Fibroblast of pulmonary artery (primary cell): ENCODE measurements around the gene CLDND2.

Experiments
- DNase-seq: peaks from one replicate; pipeline ENCODE4 v3.0.0-alpha.2; 2010; ENCODE audit warnings: low read depth
- H3K4me3 ChIP-seq: replicated peaks from 2 replicates; pipeline ENCODE4 v1.5.1; 2011; ENCODE audit warnings: low read depth, mild to moderate bottlenecking, control low read depth, low read length, moderate library complexity
- TF ChIP-seq, protein P1 (sequence below): IDR thresholded peaks from 2 replicates; pipeline ENCODE4 v1.5.1; 2011; ENCODE audit warnings: mild to moderate bottlenecking, control low read depth, low read length, inconsistent platforms; ENCODE audit errors: missing control alignments

CLDND2 gene

GRCh38 chr19:51327066-51328001 lies 41.5 kb downstream of the CLDND2 start:
- peak overlapping the region; percentile 25 for H3K4me3 ChIP-seq
- DNase-seq, result peak; percentile 48
- TF ChIP-seq, protein P1, sequence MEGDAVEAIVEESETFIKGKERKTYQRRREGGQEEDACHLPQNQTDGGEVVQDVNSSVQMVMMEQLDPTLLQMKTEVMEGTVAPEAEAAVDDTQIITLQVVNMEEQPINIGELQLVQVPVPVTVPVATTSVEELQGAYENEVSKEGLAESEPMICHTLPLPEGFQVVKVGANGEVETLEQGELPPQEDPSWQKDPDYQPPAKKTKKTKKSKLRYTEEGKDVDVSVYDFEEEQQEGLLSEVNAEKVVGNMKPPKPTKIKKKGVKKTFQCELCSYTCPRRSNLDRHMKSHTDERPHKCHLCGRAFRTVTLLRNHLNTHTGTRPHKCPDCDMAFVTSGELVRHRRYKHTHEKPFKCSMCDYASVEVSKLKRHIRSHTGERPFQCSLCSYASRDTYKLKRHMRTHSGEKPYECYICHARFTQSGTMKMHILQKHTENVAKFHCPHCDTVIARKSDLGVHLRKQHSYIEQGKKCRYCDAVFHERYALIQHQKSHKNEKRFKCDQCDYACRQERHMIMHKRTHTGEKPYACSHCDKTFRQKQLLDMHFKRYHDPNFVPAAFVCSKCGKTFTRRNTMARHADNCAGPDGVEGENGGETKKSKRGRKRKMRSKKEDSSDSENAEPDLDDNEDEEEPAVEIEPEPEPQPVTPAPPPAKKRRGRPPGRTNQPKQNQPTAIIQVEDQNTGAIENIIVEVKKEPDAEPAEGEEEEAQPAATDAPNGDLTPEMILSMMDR, result no peak

- no peak overlapping the region for H3K4me3 ChIP-seq
- DNase-seq, result no peak
- TF ChIP-seq, protein P1, result no peak
Measured at GRCh38 chr19:51326216-51327065, 42.4 kb downstream of the CLDND2 start.

DNA sequence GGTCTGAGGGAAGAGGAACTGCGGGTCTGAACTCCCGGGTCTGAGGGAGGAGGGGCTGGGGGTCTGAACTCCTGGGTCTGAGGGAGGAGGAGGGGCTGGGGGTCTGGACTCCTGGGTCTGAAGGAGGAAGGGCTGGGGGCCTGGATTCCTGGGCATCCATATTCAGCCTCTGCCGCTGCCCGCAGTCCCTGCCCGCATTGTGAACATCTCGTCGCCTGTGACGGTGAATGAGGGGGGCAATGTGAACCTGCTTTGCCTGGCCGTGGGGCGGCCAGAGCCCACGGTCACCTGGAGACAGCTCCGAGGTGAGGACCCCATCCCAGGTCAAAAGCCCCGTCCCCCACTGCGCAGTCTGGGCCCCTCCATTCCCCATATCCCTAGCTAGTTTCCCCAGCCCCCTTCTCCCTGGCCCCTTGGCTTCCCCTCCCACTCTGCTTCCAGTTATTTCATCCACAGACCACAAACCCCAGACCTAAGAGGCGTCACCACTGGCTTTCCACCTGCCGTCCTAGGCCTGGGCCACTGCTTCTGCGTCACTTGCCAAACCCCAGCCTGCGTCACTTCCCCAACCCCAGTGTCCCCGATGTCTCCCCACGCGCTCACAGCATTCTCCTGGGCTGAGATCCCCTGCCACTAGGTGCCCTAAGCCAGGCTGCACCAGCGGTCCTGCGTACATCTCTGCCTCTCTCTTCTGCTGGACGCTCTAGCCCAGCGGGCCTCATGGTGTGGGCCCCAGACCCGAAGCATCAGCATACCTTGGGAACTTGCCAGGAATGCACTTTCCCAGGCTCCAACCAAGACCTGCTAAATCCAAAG lies 43.4 kb downstream of the CLDND2 start:
- H3K4me3 ChIP-seq, result no peak overlapping the region
- no peak for DNase-seq
- TF ChIP-seq, protein P1, result no peak

- no peak for DNase-seq
- TF ChIP-seq, protein P1, result no peak
- H3K4me3 ChIP-seq, result no peak overlapping the region
Measured at GRCh38 chr19:51324167-51324481, 44.7 kb downstream of the CLDND2 start.

- no peak overlapping the region for H3K4me3 ChIP-seq
- DNase-seq, result no peak
- TF ChIP-seq, protein P1, result no peak
Measured at GRCh38 chr19:51323481-51324166, 45.2 kb downstream of the CLDND2 start.

DNA sequence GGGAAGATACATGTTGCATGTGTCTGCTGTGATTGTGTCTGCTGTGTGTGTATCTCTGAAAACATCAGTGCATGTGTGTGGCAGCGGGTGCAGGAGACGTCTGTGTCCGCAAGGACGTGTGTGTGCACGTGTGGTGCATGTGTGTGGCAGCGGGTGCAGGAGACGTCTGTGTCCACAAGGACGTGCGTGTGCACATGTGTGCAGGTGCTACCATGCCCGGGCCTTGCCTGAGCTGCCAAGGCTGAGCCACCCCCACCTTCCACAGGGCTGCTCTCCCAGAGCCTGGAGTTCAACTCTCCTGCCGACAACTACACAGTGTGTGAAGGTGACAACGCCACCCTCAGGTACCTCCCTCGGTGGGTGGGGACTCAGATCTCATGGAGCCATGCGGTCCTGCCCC lies 47.0 kb downstream of the CLDND2 start:
- no peak overlapping the region for H3K4me3 ChIP-seq
- no peak for DNase-seq
- TF ChIP-seq, protein P1, result no peak
